OCI-LY7 (cell line): ENCODE results near the gene PODNL1. TPM values are rescaled to one million over a fixed set of nuclear protein-coding genes. Genes with fewer than 3 reads are reported as not detected.
"Not testable (repeated sequence)": the region's sequence is repeated elsewhere in the genome, so short reads cannot be mapped to it uniquely, and the experiment has no call there.

Experiments
- BruUV-seq: library from RNA; stranded (reverse); fragments of 400-500 nt; replicated peaks from 2 replicates; lab custom pipeline; 2021; lab: Mats Ljungman, UMichigan
- CTCF ChIA-PET: fragments of 300-600 bp; sonication (Branson Sonifier 250); formaldehyde crosslinking; loops from one replicate; lab custom pipeline; 2022; ENCODE audit warnings: antibody characterized with exemption; ENCODE audit not compliant: unreplicated experiment; lab: Charles Lee
- POLR2A ChIA-PET: fragments of 300-600 bp; sonication (Branson Sonifier 250); formaldehyde crosslinking; loops from one replicate; lab custom pipeline; 2022; ENCODE audit warnings: antibody characterized with exemption; lab: Charles Lee
- DNase-seq: peaks from one replicate; pipeline ENCODE4 v3.0.0-alpha.2; 2015; ENCODE audit warnings: low spot score
- H2AFZ ChIP-seq: fragments of 200-600 bp; sonication (generic), shearing (Covaris generic); 2 replicates; pipeline ENCODE4 v1.6.1; 2014; ENCODE audit warnings: mild to moderate bottlenecking, antibody characterized with exemption, low read length, moderate library complexity
- H3K27ac ChIP-seq: fragments of 200-600 bp; sonication (generic); 2 replicates; pipeline ENCODE4 v1.5.1; 2014; ENCODE audit warnings: mixed run types, low read depth, mild to moderate bottlenecking, moderate library complexity, low read length, inconsistent platforms; ENCODE audit not compliant: poor library complexity, severe bottlenecking
- H3K36me3 ChIP-seq: fragments of 200-600 bp; sonication (generic); 2 replicates; pipeline ENCODE4 v1.6.1; 2014; ENCODE audit warnings: mild to moderate bottlenecking, antibody characterized with exemption, low read length, moderate library complexity, mixed read lengths; ENCODE audit not compliant: insufficient read depth
- H3K4me1 ChIP-seq: fragments of 200-600 bp; sonication (generic); 2 replicates; pipeline ENCODE4 v1.5.1; 2014; ENCODE audit warnings: mild to moderate bottlenecking, low read length; ENCODE audit not compliant: insufficient read depth, poor library complexity, severe bottlenecking
- H3K4me2 ChIP-seq: fragments of 200-600 bp; sonication (generic); 2 replicates; pipeline ENCODE4 v1.6.1; 2014; ENCODE audit warnings: mild to moderate bottlenecking, low read length
- H3K4me3 ChIP-seq: fragments of 200-600 bp; sonication (generic); 2 replicates; pipeline ENCODE4 v1.5.1; 2014; ENCODE audit warnings: mild to moderate bottlenecking, low read depth, low read length; ENCODE audit not compliant: poor library complexity, severe bottlenecking
- H3K79me2 ChIP-seq: fragments of 200-600 bp; sonication (generic); 2 replicates; pipeline ENCODE4 v1.6.1; 2016; ENCODE audit warnings: low read depth, mild to moderate bottlenecking, low read length, moderate library complexity, mixed read lengths; ENCODE audit not compliant: insufficient read depth
- H3K9me2 ChIP-seq: fragments of 200-600 bp; sonication (generic); 2 replicates; pipeline ENCODE4 v1.6.1; 2016; ENCODE audit warnings: mild to moderate bottlenecking, low read length, mixed read lengths; ENCODE audit not compliant: insufficient read depth
- H3K9me3 ChIP-seq: fragments of 200-600 bp; sonication (generic); 2 replicates; pipeline ENCODE4 v1.6.1; 2014; ENCODE audit warnings: mild to moderate bottlenecking, mixed run types, low read length, mixed read lengths
- H4K20me1 ChIP-seq: fragments of 200-600 bp; sonication (generic); 2 replicates; pipeline ENCODE4 v1.6.1; 2014; ENCODE audit warnings: mild to moderate bottlenecking, antibody characterized with exemption, low read length, moderate library complexity, mixed read lengths; ENCODE audit not compliant: insufficient read depth
- CTCF ChIP-seq: fragments of 200-600 bp; sonication (generic); conservative IDR thresholded peaks from 2 replicates; pipeline ENCODE4 v1.5.1; 2014; ENCODE audit warnings: mild to moderate bottlenecking, antibody characterized with exemption, low read length, moderate library complexity, mixed read lengths
- EZH2phosphoT487 ChIP-seq: fragments of 200-600 bp; sonication (generic); IDR thresholded peaks from 2 replicates; pipeline ENCODE4 v1.6.1; 2018; ENCODE audit warnings: low read depth, borderline replicate concordance, mild to moderate bottlenecking, mixed run types, antibody characterized with exemption, low read length, moderate library complexity, mixed read lengths
- intact Hi-C: fragments of 100-400 bp; cut with micrococcal nuclease; formaldehyde crosslinking; loops from one replicate; pipeline ENCODE4 v1.10.0; 2022; ENCODE audit not compliant: unreplicated experiment
- total RNA-seq, 2 experiments: library from RNA; depleted of rRNA in 1 of 2; stranded (reverse); fragments of >200 nt in 1 of 2; shearing (Covaris generic) in 1 of 2; gene quantifications; 2 replicates each; pipeline ENCODE4 v1.2.3, GENCODE V29; 2014 to 2022

Gene PODNL1
- total RNA-seq, 2 experiments from 2014 or later = 0.16 TPM; not detected in 1

GRCh38 chr19:13972368-13973155 is 34.3 kb upstream of the PODNL1 start:
- peaks cover 12% of the 10 kb centered on the region for H3K4me1 ChIP-seq
- no peaks in the 10 kb centered on the region for H3K9me3 ChIP-seq
- H2AFZ ChIP-seq = no peak overlapping the region
- H3K27ac ChIP-seq = no peak overlapping the region
- no peaks in the 10 kb centered on the region for H4K20me1 ChIP-seq
- TF ChIP-seq CTCF (no peak), EZH2phosphoT487 (no peak)
- DNase-seq = no peak
- BruUV-seq = no TSS peak
- H3K36me3 ChIP-seq = peaks cover 50% of the 10 kb centered on the region
- no peak overlapping the region for H3K4me2 ChIP-seq
- ChIA-PET CTCF (no interaction called here), POLR2A (no interaction called here)
- no peaks in the 10 kb centered on the region for H3K79me2 ChIP-seq
- no peak overlapping the region for H3K4me3 ChIP-seq
- intact Hi-C loops = no loop called here
- no peaks in the 10 kb centered on the region for H3K9me2 ChIP-seq

- H3K27ac ChIP-seq, H3K4me2 ChIP-seq, POLR2A ChIA-PET, H2AFZ ChIP-seq, BruUV-seq, CTCF ChIA-PET, DNase-seq, H3K4me3 ChIP-seq, H3K9me3 ChIP-seq, H3K9me2 ChIP-seq, H4K20me1 ChIP-seq, intact Hi-C loops, H3K79me2 ChIP-seq: not testable (repeated sequence)
- peaks cover 54% of the 10 kb centered on the region for H3K36me3 ChIP-seq
- H3K4me1 ChIP-seq = peaks cover 12% of the 10 kb centered on the region
Measured at GRCh38 chr19:13971868-13972267, 33.7 kb upstream of the PODNL1 start.

- H3K79me2 ChIP-seq = no peaks in the 10 kb centered on the region
- peaks cover 12% of the 10 kb centered on the region for H3K4me1 ChIP-seq
- no peak overlapping the region for H3K27ac ChIP-seq
- H3K9me3 ChIP-seq = no peaks in the 10 kb centered on the region
- DNase-seq = no peak
- H3K36me3 ChIP-seq = peaks cover 62% of the 10 kb centered on the region
- intact Hi-C loops = no loop called here
- H3K9me2 ChIP-seq = no peaks in the 10 kb centered on the region
- TF ChIP-seq EZH2phosphoT487 (no peak), CTCF (no peak)
- H3K4me3 ChIP-seq = no peak overlapping the region
- ChIA-PET CTCF (no interaction called here), POLR2A (no interaction called here)
- no peak overlapping the region for H2AFZ ChIP-seq
- no peaks in the 10 kb centered on the region; the same call in 1 of the 2 replicates for H4K20me1 ChIP-seq
- no peak overlapping the region for H3K4me2 ChIP-seq
- BruUV-seq = no TSS peak
Measured at GRCh38 chr19:13969897-13970296, 31.7 kb upstream of the PODNL1 start.
